HG02938 (cell line): ENCODE measurements around the gene SHC1.

ENCODE experiments used
- ATAC-seq: cut with Tn5 transposase; IDR thresholded peaks from one replicate; pipeline ENCODE4 v1.9.1; 2021; ENCODE audit warnings: mild to moderate bottlenecking, moderate library complexity; ENCODE audit not compliant: unreplicated experiment

Gene SHC1

DNA sequence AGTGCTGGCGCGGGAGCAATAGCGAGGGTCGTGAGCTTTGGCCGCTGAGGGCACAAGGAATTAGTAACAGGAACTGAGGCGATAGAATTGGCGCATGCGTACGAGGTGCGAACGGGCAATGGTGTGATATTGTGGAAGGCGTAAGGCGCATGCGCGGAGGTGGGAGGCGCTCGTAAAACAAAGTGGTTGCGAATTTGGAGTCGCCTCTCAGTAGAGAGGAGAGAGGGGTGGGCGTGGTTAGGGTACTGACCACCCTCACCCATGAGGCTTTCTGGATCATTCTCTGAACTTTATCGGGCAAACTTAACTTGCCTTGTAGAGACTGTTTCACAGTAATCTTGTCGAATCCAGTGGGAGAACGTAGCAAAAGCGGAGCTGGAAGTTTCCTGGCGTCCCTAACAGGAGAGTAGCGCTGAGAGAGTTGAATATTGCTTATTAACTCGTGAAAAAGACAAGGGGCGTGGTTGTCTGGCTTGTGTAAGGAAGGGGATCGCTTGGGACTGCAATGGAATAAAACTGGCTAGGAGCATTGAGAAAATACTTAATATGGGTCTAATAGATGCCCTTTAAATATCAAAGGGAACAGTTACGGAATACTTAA, 4.4 kb upstream of the SHC1 start:
- peak; percentile 47 for ATAC-seq

DNA sequence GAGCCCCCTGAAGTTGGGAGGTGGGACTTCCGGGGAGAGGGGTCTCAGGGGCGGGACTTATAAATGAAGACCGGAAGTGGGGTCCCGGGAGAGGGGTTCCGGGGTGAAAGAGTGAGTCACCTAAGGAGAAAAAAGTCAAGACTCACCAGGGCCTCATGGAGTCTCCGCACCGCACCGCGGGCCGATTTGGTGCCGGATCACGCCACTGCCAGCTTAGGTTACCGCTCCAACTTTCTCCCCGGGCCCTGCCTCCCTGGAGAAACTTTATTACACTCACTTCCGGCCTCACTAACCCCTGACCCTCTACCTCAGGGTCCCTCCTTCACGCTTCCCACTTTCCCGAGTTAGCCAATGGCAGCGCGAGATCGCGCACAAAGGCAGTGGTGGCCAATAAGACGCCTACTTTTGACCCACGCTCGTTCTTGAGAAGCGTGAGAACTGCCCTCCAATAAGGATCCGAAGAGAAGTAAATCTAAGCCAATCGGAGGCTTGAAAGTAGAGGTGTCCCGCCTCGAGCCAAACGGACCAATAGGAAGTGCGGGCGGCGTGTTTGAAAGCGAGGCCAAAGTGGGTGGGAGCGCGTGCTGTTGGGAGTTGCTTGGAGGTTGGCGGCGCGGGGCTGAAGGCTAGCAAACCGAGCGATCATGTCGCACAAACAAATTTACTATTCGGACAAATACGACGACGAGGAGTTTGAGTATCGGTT, 3.7 kb upstream of the SHC1 start, which contains the start of gene CKS1B:
TSS of gene CKS1B (plus strand) at position 580 of the 706 bp plus-strand sequence. CDS start at position 645, 65 bp downstream.
- peak; percentile 78 for ATAC-seq

DNA sequence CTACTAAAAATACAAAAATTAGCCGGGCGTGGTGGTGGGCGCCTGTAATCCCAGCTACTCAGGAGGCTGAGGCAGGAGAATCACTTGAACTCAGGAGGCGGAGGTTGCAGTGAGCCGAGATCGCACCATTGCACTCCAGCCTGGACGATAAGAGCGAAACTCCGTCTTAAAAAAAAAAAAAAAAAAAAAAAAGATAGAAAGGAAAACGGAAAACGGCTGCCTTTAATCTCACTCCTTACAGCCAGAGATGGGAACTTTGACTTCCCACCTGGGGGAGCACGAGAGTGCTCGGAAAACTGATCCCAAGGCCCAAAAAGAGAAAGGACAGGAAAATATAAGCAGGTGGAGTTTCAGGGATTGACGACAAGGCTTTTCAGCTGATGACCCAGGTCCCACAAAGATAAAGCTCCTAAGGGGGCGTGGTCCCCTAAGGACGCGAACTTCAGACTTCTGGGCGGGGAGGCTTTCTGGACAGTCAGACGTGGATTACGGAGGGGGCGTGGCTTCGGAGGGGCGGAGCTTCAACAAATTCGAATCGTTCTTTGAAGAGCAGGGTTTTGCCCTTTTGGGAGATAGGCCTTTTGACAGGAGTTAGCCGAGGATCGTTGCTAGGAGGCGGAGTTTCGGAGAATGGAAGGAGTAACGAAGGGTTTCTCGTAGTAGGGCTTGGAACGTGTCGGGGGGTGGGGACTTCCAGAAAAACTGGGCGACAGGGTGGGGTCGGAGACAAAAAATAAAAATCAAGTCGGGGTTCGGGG, 3.0 kb upstream of the SHC1 start:
- ATAC-seq: peak; percentile 5

DNA sequence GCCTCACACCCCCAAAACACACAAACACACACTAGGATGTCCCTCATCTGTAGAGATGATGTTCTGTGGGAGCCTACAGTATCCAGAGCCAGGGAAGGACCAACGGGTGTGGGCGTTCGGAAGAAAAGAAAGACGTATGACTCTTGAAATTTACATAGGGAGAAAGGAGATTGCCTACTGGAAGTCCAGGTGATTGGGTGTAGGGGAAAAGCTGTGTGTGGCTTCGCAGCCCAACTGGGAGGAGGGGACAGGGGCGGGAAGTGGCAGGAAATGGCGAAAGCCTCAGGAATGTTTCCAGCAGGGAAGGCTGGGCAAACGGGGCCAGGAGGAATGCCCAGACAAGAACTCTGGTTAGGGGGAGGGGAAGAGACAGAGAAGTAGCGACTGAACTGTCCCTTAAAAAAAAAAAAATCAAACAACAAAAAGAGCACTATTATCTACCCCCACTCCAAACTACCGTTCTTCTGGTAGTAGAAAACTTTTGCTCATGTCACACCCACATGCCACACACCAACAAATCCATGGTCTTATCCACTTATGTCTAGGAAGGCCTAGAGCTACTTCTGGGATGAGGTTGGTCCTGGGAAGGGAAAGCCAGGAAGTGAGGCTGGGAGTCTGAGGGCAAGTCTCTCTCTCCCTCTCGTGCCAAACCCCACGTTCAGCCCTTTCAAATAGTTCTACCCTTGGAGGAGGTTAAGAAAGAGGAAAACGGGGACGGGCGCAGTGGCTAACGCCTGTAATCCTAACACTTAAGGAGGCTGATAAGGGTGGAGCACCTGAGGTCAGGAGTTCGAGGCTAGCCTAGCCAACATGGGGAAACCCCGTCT, 2.2 kb upstream of the SHC1 start:
- no peak for ATAC-seq

DNA sequence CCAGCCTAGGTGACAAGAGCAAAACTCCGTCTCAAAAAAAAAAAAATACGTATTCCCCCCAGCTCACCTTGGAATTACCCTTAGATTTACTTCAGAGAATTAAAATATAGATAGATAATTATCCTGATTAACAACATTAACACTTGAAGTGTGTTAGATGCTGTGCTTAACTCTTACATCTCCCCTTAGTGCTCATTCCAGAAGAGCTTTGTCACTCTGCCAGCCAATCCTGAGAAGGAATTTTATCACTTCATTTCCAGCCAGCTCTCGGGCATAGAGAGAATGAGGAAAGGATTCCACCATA, 1.6 kb upstream of the SHC1 start:
- no peak for ATAC-seq

DNA sequence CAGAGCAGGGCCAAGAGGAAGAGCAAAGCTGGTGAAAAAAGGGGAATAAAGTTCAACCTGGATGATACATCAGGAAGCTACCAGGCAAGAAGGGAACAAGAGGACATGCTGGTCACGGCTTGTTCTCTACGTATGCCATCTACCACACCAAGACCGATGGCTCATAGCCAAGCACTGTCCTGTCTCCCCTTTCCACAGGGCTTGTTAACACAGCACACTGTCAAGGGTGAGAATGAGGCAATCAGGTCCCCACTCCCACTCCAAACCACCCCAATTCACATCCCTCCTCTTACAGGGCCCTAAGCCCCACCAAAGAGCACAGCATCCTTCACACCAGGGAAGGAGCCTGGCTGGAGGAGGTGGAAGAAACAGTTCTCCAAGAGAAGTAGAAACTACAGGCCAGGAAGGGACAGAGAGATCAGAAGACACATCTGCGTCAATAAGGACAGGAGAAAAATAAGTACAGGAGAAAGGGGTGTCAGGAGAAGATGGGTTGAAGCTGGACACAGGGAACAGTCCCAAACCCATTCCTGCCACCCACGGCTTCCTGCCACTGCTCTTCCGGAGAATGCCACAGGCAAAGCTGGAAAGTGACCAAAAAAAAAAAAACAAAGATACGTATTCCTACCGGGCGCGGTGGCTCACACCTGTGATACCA, 923 bp upstream of the SHC1 start:
- ATAC-seq: no peak

DNA sequence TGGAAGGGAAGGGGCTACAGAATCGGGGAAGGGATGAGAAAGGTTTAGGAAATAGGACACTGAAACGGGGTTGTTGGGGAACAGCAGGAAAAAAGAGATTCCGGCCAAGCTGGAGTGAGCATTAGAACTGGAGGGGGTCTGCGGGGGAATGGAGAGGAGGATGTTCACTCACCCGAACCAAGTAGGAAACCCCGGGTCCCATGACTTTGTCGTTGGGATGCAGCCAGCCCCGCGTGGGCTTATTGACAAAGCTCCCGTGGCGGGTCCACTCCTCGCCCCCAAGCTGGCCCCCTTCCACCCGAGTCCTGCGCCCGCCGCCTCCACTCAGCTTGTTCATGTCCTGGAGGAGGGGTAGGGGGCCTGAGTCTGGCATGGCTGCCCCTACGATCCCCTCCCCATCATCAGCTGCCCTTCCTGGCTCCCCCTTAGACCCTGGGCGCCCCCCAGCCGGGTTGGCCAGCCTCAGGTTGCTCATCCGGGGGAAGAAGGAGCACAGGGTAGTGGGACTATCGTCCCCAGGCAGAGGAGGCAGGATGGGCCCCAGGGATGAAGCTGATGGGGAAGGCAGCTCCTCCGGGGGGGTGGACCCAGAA, 591 bp downstream of the SHC1 start:
- ATAC-seq: no peak

DNA sequence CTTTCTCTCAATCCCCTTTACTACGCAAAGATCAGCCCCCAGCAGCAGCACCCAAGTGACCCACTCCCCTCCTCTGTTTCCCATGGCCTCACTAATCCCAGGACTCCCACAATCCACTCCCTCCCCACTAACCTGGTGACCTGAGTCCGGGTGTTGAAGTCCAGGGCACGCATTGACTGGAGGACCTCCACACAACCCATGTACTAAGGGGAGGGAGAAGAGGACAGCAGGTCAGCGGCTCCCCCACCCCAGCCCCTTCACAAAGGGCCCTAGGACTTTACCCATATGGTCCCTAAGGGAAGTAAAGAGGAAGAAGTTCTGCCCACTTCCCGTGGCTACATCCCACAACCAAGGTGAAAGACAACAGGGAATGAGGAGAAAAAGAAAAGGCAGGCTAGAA, 1.3 kb downstream of the SHC1 start:
- no peak for ATAC-seq

DNA sequence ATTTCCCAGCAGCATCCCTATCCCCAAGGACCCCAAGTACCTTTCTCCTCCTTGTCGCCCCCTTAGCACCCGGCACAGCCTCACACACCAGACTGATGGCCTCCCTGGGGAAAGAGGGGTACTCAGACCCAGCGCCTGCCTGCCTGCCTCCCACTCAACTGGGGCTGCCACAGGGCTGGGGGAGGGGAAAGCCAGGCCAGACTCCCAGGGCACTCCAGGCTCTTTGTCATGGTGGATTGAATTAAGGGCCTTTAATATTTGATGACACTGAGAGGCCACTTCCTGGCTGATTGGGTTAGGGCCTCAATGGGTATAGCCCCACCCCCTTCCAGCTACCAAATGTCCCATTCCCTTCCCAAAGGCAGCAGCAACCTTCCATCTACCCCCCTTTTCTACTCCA, 1.8 kb downstream of the SHC1 start:
- ATAC-seq: no peak

DNA sequence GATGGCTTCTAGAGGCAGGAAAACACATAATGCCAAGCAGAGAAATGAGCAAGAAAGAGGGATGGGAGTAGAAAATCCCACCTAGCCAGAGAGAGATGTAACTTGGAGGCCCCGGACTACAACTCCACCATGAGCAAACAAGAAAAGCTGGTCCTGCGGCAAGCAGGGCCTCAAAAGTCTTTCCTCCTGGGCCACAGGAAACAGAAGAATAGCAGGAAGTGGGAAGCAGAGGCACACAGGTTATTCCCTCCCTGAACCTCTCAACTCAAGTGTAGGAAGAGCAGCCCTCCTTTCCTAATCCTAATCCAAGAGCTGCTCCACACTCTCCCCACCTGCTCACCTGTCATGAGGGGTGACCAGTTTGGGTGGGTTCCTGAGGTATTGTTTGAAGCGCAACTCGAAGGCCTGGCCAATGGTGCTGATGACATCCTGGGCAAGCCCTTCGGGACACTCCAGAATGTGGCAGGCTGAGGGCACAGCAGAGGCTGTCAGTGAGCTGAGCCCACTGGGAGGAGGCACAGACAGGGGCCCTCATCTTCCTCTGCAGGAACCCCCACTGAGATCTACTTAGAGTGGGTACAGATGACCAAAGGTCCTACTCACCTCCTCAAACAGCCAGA, 3.1 kb downstream of the SHC1 start:
- no peak for ATAC-seq

DNA sequence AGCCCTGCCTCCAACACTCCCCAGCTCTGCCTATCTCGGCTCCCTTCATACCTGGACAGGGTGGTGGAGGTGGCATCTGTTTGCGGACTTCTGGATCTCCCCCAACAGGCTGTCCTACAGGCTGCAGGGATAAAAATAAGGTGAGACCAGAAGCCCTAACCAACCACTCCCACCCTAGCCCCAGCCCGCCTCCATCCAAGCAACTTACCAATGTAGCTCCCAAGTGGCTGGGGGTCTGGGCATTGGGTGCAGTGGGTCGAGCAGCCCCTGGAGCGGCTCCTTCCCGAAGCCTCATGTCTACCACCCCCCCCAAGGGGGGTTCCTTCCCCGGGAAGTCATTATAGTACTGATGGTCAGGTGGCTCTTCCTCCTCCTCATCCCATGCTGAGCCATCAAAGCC, 4.4 kb downstream of the SHC1 start:
- no peak for ATAC-seq

DNA sequence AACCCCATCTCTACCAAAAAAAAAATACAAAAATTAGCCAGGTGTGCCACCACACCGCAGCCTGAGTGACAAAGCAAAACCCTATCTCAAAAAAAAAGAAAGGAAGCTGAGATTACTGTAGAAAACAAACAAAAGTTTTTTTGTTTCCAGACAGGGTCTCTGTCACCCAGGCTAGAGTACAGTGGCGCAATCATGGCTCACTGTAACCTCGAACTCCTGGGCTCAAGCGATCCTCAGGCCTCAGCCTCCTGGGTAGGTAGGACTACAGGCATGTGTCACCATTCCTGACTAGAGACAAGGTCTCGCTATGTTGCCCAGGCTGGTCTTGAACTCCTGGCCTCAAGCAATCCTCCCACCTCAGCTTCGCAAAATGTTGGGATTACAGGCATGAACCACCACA, 6.2 kb downstream of the SHC1 start:
- ATAC-seq: no peak

DNA sequence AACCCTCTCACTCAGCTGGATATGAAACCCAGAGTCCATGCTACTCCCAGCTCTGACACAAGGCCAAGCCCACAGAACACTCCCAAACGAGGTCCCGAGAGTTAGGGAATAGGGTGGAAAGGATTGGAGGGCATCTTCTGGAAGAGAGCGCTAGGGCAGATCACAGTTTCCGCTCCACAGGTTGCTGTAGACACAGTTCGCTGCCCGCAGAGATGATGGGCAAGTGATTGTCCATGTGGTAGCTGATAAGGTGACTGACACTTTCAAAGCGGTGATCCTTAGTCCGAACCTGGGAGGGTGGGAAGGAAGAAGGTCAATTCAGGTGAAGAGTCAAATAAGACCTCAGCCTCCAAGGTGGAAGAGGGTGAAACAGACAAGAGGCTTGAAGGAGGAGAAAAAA, 6.9 kb downstream of the SHC1 start:
- ATAC-seq: no peak

DNA sequence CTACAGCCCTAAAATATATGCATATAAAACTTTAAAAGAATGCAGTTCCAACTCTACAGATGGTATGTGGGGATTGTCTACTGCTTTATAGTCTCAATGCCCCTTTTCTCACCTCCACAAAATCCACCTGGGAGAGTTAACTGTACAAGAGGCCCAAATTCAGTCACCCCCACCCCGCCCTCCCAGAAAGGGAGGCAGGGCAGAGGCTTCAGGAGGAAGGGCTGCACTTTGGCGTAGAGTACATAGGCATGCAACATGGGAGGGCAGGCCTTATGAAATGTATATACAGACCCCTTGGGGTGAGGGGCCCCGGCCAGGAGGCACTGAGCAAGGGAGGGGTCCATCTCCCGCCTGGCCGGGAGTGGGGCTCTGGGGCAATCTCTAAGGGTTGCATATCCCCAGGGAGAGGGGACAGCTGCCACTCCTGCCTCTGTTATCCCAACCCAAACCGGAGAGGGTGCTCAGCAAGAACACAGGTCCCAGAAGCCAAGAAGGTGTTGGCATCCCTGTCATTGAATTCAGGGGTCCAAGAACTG, 7.7 kb downstream of the SHC1 start:
- ATAC-seq: no peak

DNA sequence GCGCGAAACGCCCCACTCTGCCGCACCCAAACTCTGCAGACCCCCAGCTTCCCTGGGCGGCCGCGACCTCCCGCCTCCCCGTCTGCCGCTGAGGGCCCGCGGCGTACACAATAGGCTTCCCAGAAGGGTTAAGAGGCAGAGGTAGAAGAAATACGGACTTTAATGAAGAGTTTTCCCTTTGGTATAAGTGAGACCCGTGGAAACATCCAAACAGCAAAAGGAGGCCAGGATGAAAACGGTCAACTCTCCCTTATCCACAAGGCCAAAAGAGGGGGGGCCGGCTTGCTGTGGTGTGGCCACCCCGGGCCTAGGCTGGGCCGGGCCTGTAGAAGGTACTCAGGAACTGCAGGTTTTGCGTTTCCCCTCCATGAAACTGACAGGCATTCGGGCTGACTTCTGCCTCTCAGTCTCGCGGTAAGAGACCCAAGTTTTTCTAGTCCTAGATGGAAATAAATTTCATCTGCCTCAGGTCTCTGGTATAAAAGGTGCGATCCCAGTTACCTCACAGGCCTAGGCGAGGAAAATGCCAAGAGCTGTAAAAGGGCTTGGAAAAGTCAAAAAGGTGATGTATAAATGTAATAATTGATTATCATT, 8.3 kb downstream of the SHC1 start:
- peak; percentile 13 for ATAC-seq

DNA sequence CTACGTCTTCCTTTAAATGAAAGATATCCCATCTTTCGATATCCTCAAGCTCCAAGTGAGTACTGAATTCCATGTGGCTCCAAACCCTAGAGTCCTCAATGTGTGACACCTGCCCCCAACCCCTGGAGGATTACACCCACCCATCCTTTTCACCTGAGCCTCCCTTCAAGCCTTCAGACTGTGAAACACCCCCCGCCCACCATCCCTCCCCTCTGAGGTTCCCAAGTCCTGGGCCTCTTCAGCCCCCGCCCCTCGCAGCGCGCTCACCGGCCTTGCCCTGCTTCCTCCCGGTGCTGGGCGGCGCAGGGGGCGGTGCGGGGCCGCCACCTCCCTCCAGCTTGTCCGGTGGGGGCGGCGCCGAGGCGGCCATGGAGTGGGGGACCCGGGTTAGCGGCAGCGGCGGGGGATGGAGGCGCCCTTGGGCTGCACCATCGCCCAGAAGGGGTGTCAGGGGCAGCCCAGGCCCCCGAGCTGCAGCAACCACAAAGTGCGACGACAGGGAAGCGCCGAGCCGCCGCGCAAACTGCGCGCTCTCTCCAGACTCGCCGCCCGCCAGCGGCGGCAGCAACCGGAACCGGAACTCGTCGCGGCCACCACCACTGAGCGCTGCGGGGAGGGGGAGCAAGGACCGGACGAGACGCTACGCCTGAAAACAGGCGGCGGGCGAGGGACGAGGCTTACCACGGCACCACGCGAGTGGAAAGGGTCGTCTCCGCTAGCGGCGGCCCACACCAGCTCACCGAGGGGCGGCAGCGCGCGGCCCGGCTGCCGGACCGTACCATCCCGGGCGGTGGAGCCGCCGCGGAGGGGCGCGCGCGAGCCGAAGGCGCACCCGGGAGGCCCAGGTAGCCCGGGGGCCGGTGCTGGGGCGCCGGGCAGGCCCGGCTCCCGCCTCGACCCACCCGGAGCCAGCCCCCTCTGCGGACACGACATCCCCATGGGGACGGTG, 9.1 kb downstream of the SHC1 start, which contains the start of gene PYGO2:
TSS of gene PYGO2 (minus strand) at position 576 of the 949 bp plus-strand sequence. CDS start at position 370, 206 bp downstream.
- ATAC-seq: peak; percentile 74

DNA sequence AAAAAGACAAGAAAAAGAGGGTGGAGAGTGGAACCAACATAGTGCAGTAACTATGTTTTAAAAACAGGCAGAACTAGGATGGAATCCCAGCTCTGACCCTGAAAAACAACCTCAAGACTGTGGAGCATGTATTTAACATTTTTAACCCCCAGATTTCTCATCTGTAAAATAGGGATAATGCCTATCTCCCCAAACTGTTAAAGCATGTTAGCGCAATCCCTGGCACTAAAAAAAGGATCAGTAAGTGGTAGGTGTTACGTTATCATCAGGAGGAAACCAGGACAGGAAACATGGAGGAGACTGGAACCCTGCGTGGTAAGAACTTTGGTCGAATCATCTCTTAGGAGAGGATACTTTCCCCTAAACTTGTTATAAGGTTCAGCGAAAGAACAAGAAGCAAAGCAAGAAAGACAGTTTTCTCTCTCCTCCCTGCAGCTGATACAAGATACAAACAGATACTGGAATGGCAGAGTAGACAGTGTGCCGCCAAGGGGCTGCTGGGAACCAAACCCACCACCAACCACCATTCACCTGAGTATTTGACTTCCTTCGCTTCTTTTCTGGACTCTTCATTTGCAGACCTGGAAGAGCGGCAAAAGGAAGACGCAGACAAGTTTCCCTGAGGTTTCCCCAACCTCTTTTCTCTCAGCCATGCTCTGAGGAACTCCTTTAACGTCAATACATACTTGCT, 10.0 kb downstream of the SHC1 start:
- ATAC-seq: no peak

DNA sequence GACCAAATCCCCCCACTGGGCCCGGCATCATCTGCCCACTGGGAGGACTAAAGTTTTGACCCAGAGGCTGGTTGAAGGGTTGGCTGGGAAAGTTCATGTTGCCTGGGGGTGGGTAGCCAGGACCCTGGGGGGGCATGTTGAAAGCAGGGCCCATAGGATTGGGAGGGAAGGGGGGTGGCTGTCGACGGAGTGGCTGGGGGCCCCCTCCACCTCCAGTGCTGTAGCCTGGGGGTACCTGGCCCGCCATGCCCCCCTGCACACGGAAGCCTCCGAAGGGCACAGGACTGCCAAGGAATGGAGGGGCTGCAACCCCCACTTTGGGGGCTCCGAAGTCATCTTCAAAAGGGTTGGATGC, 11.1 kb downstream of the SHC1 start:
- ATAC-seq: no peak
